Measurements from ENCODE around the gene DCAF7.

GRCh38 chr17:63641692-63642448 is 91.6 kb downstream of the DCAF7 start:
- no peak for TF ChIP-seq CTCF (IDR thresholded peaks at IDR 0.05)
- TF ChIP-seq POLR2AphosphoS5 (IDR thresholded peaks at IDR 0.05): peak in 1 of 2 donors; percentile 10
- no peak for TF ChIP-seq POLR2A (IDR thresholded peaks at IDR 0.05; ENCODE audit: low read depth)
